Peyer's patch (tissue), 4 donors: Measurements from ENCODE around the gene SNX17. TPM values are rescaled to one million over a fixed set of nuclear protein-coding genes. Genes with fewer than 3 reads are reported as not detected.

Source experiments
- DNase-seq, 3 donors: peaks; one replicate each; pipeline ENCODE4 v3.0.0-alpha.2; 2017 to 2019
- H3K27ac ChIP-seq, 4 donors: fragments of 200-600 bp; sonication (generic); one replicate each; pipeline ENCODE4 v1.5.1; 2016 to 2019
- H3K27me3 ChIP-seq, 2 donors: fragments of 200-600 bp; sonication (generic); one replicate each; pipeline ENCODE4 v1.5.1; 2019
- H3K36me3 ChIP-seq, 3 donors: fragments of 200-600 bp; sonication (generic); one replicate each; pipeline ENCODE4 v1.5.1; 2016 to 2019
- H3K4me1 ChIP-seq, 4 donors: fragments of 200-600 bp; sonication (generic); one replicate each; pipeline ENCODE4 v1.5.1; 2016 to 2019
- H3K4me3 ChIP-seq, 4 donors: fragments of 200-600 bp; sonication (generic); 1 replicate in 3 of 4; 2 replicates in 1 of 4; pipeline ENCODE4 v1.5.1; 2016 to 2019; ENCODE audit warnings: mild to moderate bottlenecking in 1 of 4
- H3K9me3 ChIP-seq, 4 donors: fragments of 200-600 bp; sonication (generic); one replicate each; pipeline ENCODE4 v1.5.1; 2016 to 2019; ENCODE audit warnings: mild to moderate bottlenecking in 1 of 4
- CTCF ChIP-seq, 6 experiments: fragments of 450-650 bp in 4 of 6; fragments of 200-600 bp in 2 of 6; sonication (generic) in 1 of 6; IDR thresholded peaks; one replicate each; pipeline ENCODE4 v1.5.1; 2017 to 2019; ENCODE audit warnings: antibody characterized with exemption in 6 of 6, mild to moderate bottlenecking in 3 of 6, moderate library complexity in 1 of 6
- POLR2A ChIP-seq, 2 donors: fragments of 450-650 bp; IDR thresholded peaks; one replicate each; pipeline ENCODE4 v1.5.1; 2017; ENCODE audit warnings: antibody characterized with exemption in 2 of 2, mild to moderate bottlenecking in 2 of 2, moderate library complexity in 2 of 2
- total RNA-seq, 4 donors: library from RNA; depleted of rRNA; stranded (reverse); fragments of >200 nt; gene quantifications; one replicate each; pipeline ENCODE4 v1.1.0, GENCODE V29; 2016

The SNX17 gene
- total RNA-seq, 4 donors from 2014 or later = 75.1 to 88.2 (median 77.1) TPM

GRCh38 chr2:27379836-27380625 lies 9.6 kb downstream of the SNX17 start:
- H3K27ac ChIP-seq = peak overlapping the region; percentile 85 to 88 (median 88)
- peak; percentile 57 to 83 (median 63) for DNase-seq
- peaks cover 0 to 71% (median 0%) of the 10 kb centered on the region in 3 donors for H3K36me3 ChIP-seq

GRCh38 chr2:27380626-27381545 lies 10.5 kb downstream of the SNX17 start, which contains the start of gene ZNF513:
Gene ZNF513 (minus strand): TSS chr2:27380734. CDS start chr2:27380526, 208 bp downstream.
- peaks cover 0 to 25% (median 0%) of the 10 kb centered on the region in 4 donors for H3K4me1 ChIP-seq
- peaks cover 0 to 69% (median 0%) of the 10 kb centered on the region in 3 donors for H3K36me3 ChIP-seq
- peak within 1 kb of the TSS; percentile 85 to 88 (median 88) for H3K27ac ChIP-seq
- peak; percentile 95 to 97 (median 97) for DNase-seq
- H3K27me3 ChIP-seq = no peaks in the 10 kb centered on the region
- H3K9me3 ChIP-seq = no peaks in the 10 kb centered on the region
- TF ChIP-seq POLR2A (IDR thresholded peaks at IDR 0.05) (peak; percentile 38 to 66), CTCF (IDR thresholded peaks at IDR 0.05) (no peak)
- H3K4me3 ChIP-seq = peak within 1 kb of the TSS; percentile 61 to 94 (median 75)

More at GRCh38 chr2:27379836-27380625, 9.6 kb downstream of the SNX17 start:
- TF ChIP-seq POLR2A (IDR thresholded peaks at IDR 0.05) (peak; percentile 42 to 50), CTCF (IDR thresholded peaks at IDR 0.05) (no peak)
- H3K27me3 ChIP-seq = no peaks in the 10 kb centered on the region
- H3K4me1 ChIP-seq = peaks cover 0 to 25% (median 0%) of the 10 kb centered on the region in 4 donors
- no peaks in the 10 kb centered on the region for H3K9me3 ChIP-seq
- peak overlapping the region; percentile 61 to 94 (median 75) for H3K4me3 ChIP-seq

- no peak for DNase-seq
- Histone ChIP-seq H3K4me1 (peaks cover 0 to 25% (median 0%) of the 10 kb centered on the region in 4 donors), H3K36me3 (peaks cover 0 to 61% (median 0%) of the 10 kb centered on the region in 3 donors), H3K27me3 (no peaks in the 10 kb centered on the region), H3K9me3 (no peaks in the 10 kb centered on the region), H3K27ac (peak overlapping the region in 2 of 4 donors; percentile 88), H3K4me3 (no peak overlapping the region)
- TF ChIP-seq CTCF (IDR thresholded peaks at IDR 0.05) = no peak
- no peak for TF ChIP-seq POLR2A (IDR thresholded peaks at IDR 0.05)
These were observed 11.3 kb downstream of the SNX17 start for GRCh38 chr2:27381577-27382181.

GRCh38 chr2:27390822-27391679 lies 20.6 kb downstream of the SNX17 start:
- DNase-seq = no peak
- peaks cover 0 to 7% (median 0%) of the 10 kb centered on the region in 3 donors for H3K36me3 ChIP-seq
- H3K27me3 ChIP-seq = no peaks in the 10 kb centered on the region
- TF ChIP-seq CTCF (IDR thresholded peaks at IDR 0.05) (no peak), POLR2A (IDR thresholded peaks at IDR 0.05) (no peak)
- no peaks in the 10 kb centered on the region for H3K4me1 ChIP-seq
- no peak overlapping the region for H3K27ac ChIP-seq
- no peaks in the 10 kb centered on the region for H3K9me3 ChIP-seq
- H3K4me3 ChIP-seq = no peak overlapping the region
